Neuron (in vitro differentiated cells): ENCODE results near the gene USP14.

Experiments used
- H2AFZ ChIP-seq: one replicate; pipeline ENCODE4 v1.6.1; 2013; ENCODE audit warnings: low read depth, mild to moderate bottlenecking, inconsistent platforms, low read length, moderate library complexity
- H3K27me3 ChIP-seq: one replicate; pipeline ENCODE4 v1.6.1; 2013; ENCODE audit warnings: low read length; ENCODE audit not compliant: insufficient read depth
- H3K36me3 ChIP-seq: one replicate; pipeline ENCODE4 v1.6.1; 2013; ENCODE audit warnings: low read length; ENCODE audit not compliant: insufficient read depth
- H3K4me1 ChIP-seq: one replicate; pipeline ENCODE4 v1.6.1; 2013; ENCODE audit warnings: low read length; ENCODE audit not compliant: insufficient read depth
- H3K4me3 ChIP-seq: 2 replicates; pipeline ENCODE4 v1.5.1; 2013; ENCODE audit warnings: mild to moderate bottlenecking, low read length, moderate library complexity
- H3K9me3 ChIP-seq: one replicate; pipeline ENCODE4 v1.6.1; 2013; ENCODE audit warnings: low read length

The USP14 gene

GRCh38 chr18:189254-189653, 30.9 kb downstream of the USP14 start:
- Histone ChIP-seq H3K9me3 (no peaks in the 10 kb centered on the region), H2AFZ (no peak overlapping the region), H3K4me3 (no peak overlapping the region), H3K27me3 (no peaks in the 10 kb centered on the region), H3K4me1 (no peaks in the 10 kb centered on the region), H3K36me3 (peaks cover 13% of the 10 kb centered on the region)

- Histone ChIP-seq H3K36me3 (peaks cover 12% of the 10 kb centered on the region), H3K4me1 (no peaks in the 10 kb centered on the region), H3K4me3 (no peak overlapping the region), H3K27me3 (no peaks in the 10 kb centered on the region), H2AFZ (no peak overlapping the region), H3K9me3 (no peaks in the 10 kb centered on the region)
These were observed 33.4 kb downstream of the USP14 start for GRCh38 chr18:191725-192124.

GRCh38 chr18:192801-193200, 34.4 kb downstream of the USP14 start:
- Histone ChIP-seq H2AFZ (no peak overlapping the region), H3K36me3 (peaks cover 23% of the 10 kb centered on the region)

GRCh38 chr18:195651-196050, 37.3 kb downstream of the USP14 start:
- Histone ChIP-seq H3K4me3 (no peak overlapping the region), H3K4me1 (no peaks in the 10 kb centered on the region), H3K36me3 (peaks cover 48% of the 10 kb centered on the region), H2AFZ (no peak overlapping the region), H3K9me3 (no peaks in the 10 kb centered on the region), H3K27me3 (no peaks in the 10 kb centered on the region)

More at GRCh38 chr18:192801-193200, 34.4 kb downstream of the USP14 start:
- H3K9me3 ChIP-seq = no peaks in the 10 kb centered on the region
- H3K27me3 ChIP-seq = no peaks in the 10 kb centered on the region
- H3K4me1 ChIP-seq = no peaks in the 10 kb centered on the region
- H3K4me3 ChIP-seq = no peak overlapping the region

GRCh38 chr18:199214-199613, 40.9 kb downstream of the USP14 start:
- H3K9me3 ChIP-seq = no peaks in the 10 kb centered on the region
- H3K4me1 ChIP-seq = no peaks in the 10 kb centered on the region
- peaks cover 72% of the 10 kb centered on the region for H3K36me3 ChIP-seq
- H3K27me3 ChIP-seq = no peaks in the 10 kb centered on the region
- H3K4me3 ChIP-seq = no peak overlapping the region
- no peak overlapping the region for H2AFZ ChIP-seq

- H3K36me3 ChIP-seq = peaks cover 75% of the 10 kb centered on the region
- no peak overlapping the region for H2AFZ ChIP-seq
These were observed 41.4 kb downstream of the USP14 start for GRCh38 chr18:199768-200167.

GRCh38 chr18:210075-210474, 51.7 kb downstream of the USP14 start:
- H3K4me1 ChIP-seq = no peaks in the 10 kb centered on the region
- H3K4me3 ChIP-seq = no peak overlapping the region
- no peak overlapping the region for H2AFZ ChIP-seq
- no peaks in the 10 kb centered on the region for H3K9me3 ChIP-seq
- H3K36me3 ChIP-seq = peaks cover 82% of the 10 kb centered on the region
- H3K27me3 ChIP-seq = no peaks in the 10 kb centered on the region

More at GRCh38 chr18:199768-200167, 41.4 kb downstream of the USP14 start:
- no peaks in the 10 kb centered on the region for H3K4me1 ChIP-seq
- no peak overlapping the region for H3K4me3 ChIP-seq
- no peaks in the 10 kb centered on the region for H3K9me3 ChIP-seq
- H3K27me3 ChIP-seq = no peaks in the 10 kb centered on the region

GRCh38 chr18:210733-211132, 52.4 kb downstream of the USP14 start:
- Histone ChIP-seq H3K4me1 (no peaks in the 10 kb centered on the region), H3K9me3 (no peaks in the 10 kb centered on the region), H2AFZ (no peak overlapping the region), H3K36me3 (peaks cover 84% of the 10 kb centered on the region), H3K27me3 (no peaks in the 10 kb centered on the region), H3K4me3 (no peak overlapping the region)

GRCh38 chr18:211582-211981, 53.2 kb downstream of the USP14 start:
- Histone ChIP-seq H3K4me1 (no peaks in the 10 kb centered on the region), H3K4me3 (no peak overlapping the region), H3K9me3 (no peaks in the 10 kb centered on the region), H3K27me3 (no peaks in the 10 kb centered on the region), H3K36me3 (peaks cover 83% of the 10 kb centered on the region), H2AFZ (no peak overlapping the region)

- no peaks in the 10 kb centered on the region for H3K27me3 ChIP-seq
- H3K36me3 ChIP-seq = peaks cover 89% of the 10 kb centered on the region
These were observed 54.4 kb downstream of the USP14 start for GRCh38 chr18:212780-213179.

GRCh38 chr18:213505-213904, 55.1 kb downstream of the USP14 start:
- Histone ChIP-seq H3K27me3 (no peaks in the 10 kb centered on the region), H2AFZ (no peak overlapping the region), H3K4me1 (no peaks in the 10 kb centered on the region), H3K36me3 (peaks cover 94% of the 10 kb centered on the region), H3K4me3 (no peak overlapping the region), H3K9me3 (no peaks in the 10 kb centered on the region)

More at GRCh38 chr18:212780-213179, 54.4 kb downstream of the USP14 start:
- Histone ChIP-seq H2AFZ (no peak overlapping the region), H3K4me3 (no peak overlapping the region), H3K4me1 (no peaks in the 10 kb centered on the region), H3K9me3 (no peaks in the 10 kb centered on the region)

GRCh38 chr18:213966-214365, 55.6 kb downstream of the USP14 start:
- Histone ChIP-seq H3K9me3 (no peaks in the 10 kb centered on the region), H2AFZ (no peak overlapping the region), H3K27me3 (no peaks in the 10 kb centered on the region), H3K4me1 (no peaks in the 10 kb centered on the region), H3K4me3 (no peak overlapping the region), H3K36me3 (peaks cover 95% of the 10 kb centered on the region)

GRCh38 chr18:215448-216010, 57.2 kb downstream of the USP14 start:
- Histone ChIP-seq H2AFZ (no peak overlapping the region), H3K27me3 (no peaks in the 10 kb centered on the region), H3K4me3 (no peak overlapping the region), H3K36me3 (peaks cover 88% of the 10 kb centered on the region), H3K4me1 (no peaks in the 10 kb centered on the region), H3K9me3 (no peaks in the 10 kb centered on the region)
